MM.1S (cell line): ENCODE measurements around the gene KRTAP1-1.

Source experiments
- DNase-seq: peaks from one replicate; pipeline ENCODE4 v3.0.0-alpha.2; 2015
- H2AFZ ChIP-seq: fragments of 300-600 bp; sonication (generic); 2 replicates; pipeline ENCODE4 v1.6.0; 2016; ENCODE audit warnings: antibody characterized with exemption, low read length
- H3F3A ChIP-seq: fragments of 300-600 bp; sonication (generic); 2 replicates; pipeline ENCODE4 v1.6.1; 2016; ENCODE audit warnings: mild to moderate bottlenecking, antibody characterized with exemption, low read length, moderate library complexity, mixed read lengths; ENCODE audit not compliant: insufficient read depth
- H3K27ac ChIP-seq: fragments of 300-600 bp; sonication (generic); 2 replicates; pipeline ENCODE4 v1.5.1; 2016; ENCODE audit warnings: mild to moderate bottlenecking, low read length
- H3K27me3 ChIP-seq: fragments of 300-600 bp; sonication (generic); replicated peaks from 2 replicates; pipeline ENCODE4 v1.6.0; 2016; ENCODE audit warnings: low read length; ENCODE audit not compliant: insufficient read depth
- H3K36me3 ChIP-seq: fragments of 300-600 bp; sonication (generic); replicated peaks from 2 replicates; pipeline ENCODE4 v1.6.1; 2016; ENCODE audit warnings: mild to moderate bottlenecking, low read length, mixed read lengths; ENCODE audit not compliant: insufficient read depth
- H3K4me1 ChIP-seq: fragments of 300-600 bp; sonication (generic); 2 replicates; pipeline ENCODE4 v1.6.1; 2016; ENCODE audit warnings: low read length, mixed read lengths
- H3K4me2 ChIP-seq: fragments of 300-600 bp; sonication (generic); 2 replicates; pipeline ENCODE4 v1.6.0; 2016; ENCODE audit warnings: low read depth, low read length
- H3K4me3 ChIP-seq: fragments of 300-600 bp; sonication (generic); 2 replicates; pipeline ENCODE4 v1.5.1; 2016; ENCODE audit warnings: low read length, mixed read lengths
- H3K79me2 ChIP-seq: fragments of 300-600 bp; sonication (generic); 2 replicates; pipeline ENCODE4 v1.6.1; 2016; ENCODE audit warnings: mixed run types, low read length, mixed read lengths
- H3K9ac ChIP-seq: fragments of 300-600 bp; sonication (generic); 2 replicates; pipeline ENCODE4 v1.6.1; 2016; ENCODE audit warnings: low read length, mixed read lengths
- H3K9me2 ChIP-seq: fragments of 300-600 bp; sonication (generic); replicated peaks from 2 replicates; pipeline ENCODE4 v1.6.1; 2016; ENCODE audit warnings: mild to moderate bottlenecking, low read length, mixed read lengths; ENCODE audit not compliant: insufficient read depth
- H3K9me3 ChIP-seq: fragments of 300-600 bp; sonication (generic); replicated peaks from 2 replicates; pipeline ENCODE4 v1.6.1; 2016; ENCODE audit warnings: mild to moderate bottlenecking, low read length, mixed read lengths; ENCODE audit not compliant: insufficient read depth
- H4K20me1 ChIP-seq: fragments of 300-600 bp; sonication (generic); 2 replicates; pipeline ENCODE4 v1.6.1; 2016; ENCODE audit warnings: mild to moderate bottlenecking, low read length, moderate library complexity, mixed read lengths; ENCODE audit not compliant: insufficient read depth
- EZH2 ChIP-seq: fragments of 300-600 bp; sonication (generic); optimal IDR thresholded peaks from 2 replicates; pipeline ENCODE3; 2017; ENCODE audit warnings: low read depth, mild to moderate bottlenecking, antibody characterized with exemption, low read length, mixed read lengths
- EZH2phosphoT487 ChIP-seq: fragments of 300-600 bp; sonication (generic); IDR thresholded peaks from 2 replicates; pipeline ENCODE4 v1.6.1; 2018; ENCODE audit warnings: antibody characterized with exemption, low read length
- TF ChIP-seq, protein P1 (sequence below): fragments of 300-600 bp; sonication (generic); IDR thresholded peaks from 2 replicates; pipeline ENCODE4 v1.5.1; 2016; ENCODE audit warnings: antibody characterized with exemption, low read length, mixed read lengths

The KRTAP1-1 gene

GRCh38 chr17:41008811-41009210, 32.4 kb downstream of the KRTAP1-1 start, which contains the start of gene KRTAP3-1:
KRTAP3-1 (minus strand) TSS chr17:41009128; CDS start chr17:41009074, 54 bp downstream.
- H3K4me2 ChIP-seq: no peak within 1 kb of the TSS
- no peak within 1 kb of the TSS for H3K27ac ChIP-seq
- no peaks in the 10 kb centered on the region for H3K36me3 ChIP-seq
- no peak within 1 kb of the TSS for H3K4me3 ChIP-seq
- H2AFZ ChIP-seq: no peak within 1 kb of the TSS
- no peak for TF ChIP-seq EZH2phosphoT487
- TF ChIP-seq EZH2: no peak
- TF ChIP-seq, protein P1, sequence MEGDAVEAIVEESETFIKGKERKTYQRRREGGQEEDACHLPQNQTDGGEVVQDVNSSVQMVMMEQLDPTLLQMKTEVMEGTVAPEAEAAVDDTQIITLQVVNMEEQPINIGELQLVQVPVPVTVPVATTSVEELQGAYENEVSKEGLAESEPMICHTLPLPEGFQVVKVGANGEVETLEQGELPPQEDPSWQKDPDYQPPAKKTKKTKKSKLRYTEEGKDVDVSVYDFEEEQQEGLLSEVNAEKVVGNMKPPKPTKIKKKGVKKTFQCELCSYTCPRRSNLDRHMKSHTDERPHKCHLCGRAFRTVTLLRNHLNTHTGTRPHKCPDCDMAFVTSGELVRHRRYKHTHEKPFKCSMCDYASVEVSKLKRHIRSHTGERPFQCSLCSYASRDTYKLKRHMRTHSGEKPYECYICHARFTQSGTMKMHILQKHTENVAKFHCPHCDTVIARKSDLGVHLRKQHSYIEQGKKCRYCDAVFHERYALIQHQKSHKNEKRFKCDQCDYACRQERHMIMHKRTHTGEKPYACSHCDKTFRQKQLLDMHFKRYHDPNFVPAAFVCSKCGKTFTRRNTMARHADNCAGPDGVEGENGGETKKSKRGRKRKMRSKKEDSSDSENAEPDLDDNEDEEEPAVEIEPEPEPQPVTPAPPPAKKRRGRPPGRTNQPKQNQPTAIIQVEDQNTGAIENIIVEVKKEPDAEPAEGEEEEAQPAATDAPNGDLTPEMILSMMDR: no peak
- H3K4me1 ChIP-seq: no peaks in the 10 kb centered on the region
- H3K9me2 ChIP-seq: no peaks in the 10 kb centered on the region; the same call in 1 of the 2 replicates
- H3K9me3 ChIP-seq: no peaks in the 10 kb centered on the region
- H3K27me3 ChIP-seq: no peaks in the 10 kb centered on the region
- no peaks in the 10 kb centered on the region for H3F3A ChIP-seq
- H3K79me2 ChIP-seq: no peaks in the 10 kb centered on the region
- no peak within 1 kb of the TSS for H3K9ac ChIP-seq
- no peak for DNase-seq
- no peaks in the 10 kb centered on the region for H4K20me1 ChIP-seq

GRCh38 chr17:41004397-41004796, 36.9 kb downstream of the KRTAP1-1 start:
- no peaks in the 10 kb centered on the region for H3K9me3 ChIP-seq
- H3K4me2 ChIP-seq: no peak overlapping the region
- H3K9me2 ChIP-seq: no peaks in the 10 kb centered on the region; the same call in 1 of the 2 replicates
- TF ChIP-seq EZH2phosphoT487 (no peak), EZH2 (no peak)
- TF ChIP-seq, protein P1: no peak
- H4K20me1 ChIP-seq: no peaks in the 10 kb centered on the region
- no peaks in the 10 kb centered on the region for H3K27me3 ChIP-seq
- no peaks in the 10 kb centered on the region for H3K36me3 ChIP-seq
- H2AFZ ChIP-seq: no peak overlapping the region
- no peaks in the 10 kb centered on the region for H3K79me2 ChIP-seq
- H3K27ac ChIP-seq: no peak overlapping the region
- H3K9ac ChIP-seq: no peak overlapping the region
- H3K4me3 ChIP-seq: no peak overlapping the region
- H3F3A ChIP-seq: no peaks in the 10 kb centered on the region
- H3K4me1 ChIP-seq: no peaks in the 10 kb centered on the region
- no peak for DNase-seq

- Histone ChIP-seq H3F3A (no peaks in the 10 kb centered on the region), H3K4me3 (no peak overlapping the region), H2AFZ (no peak overlapping the region), H3K9ac (no peak overlapping the region), H3K27me3 (no peaks in the 10 kb centered on the region), H3K27ac (no peak overlapping the region), H3K4me2 (no peak overlapping the region), H3K9me2 (no peaks in the 10 kb centered on the region; the same call in 1 of the 2 replicates), H3K4me1 (no peaks in the 10 kb centered on the region), H3K9me3 (no peaks in the 10 kb centered on the region), H3K79me2 (no peaks in the 10 kb centered on the region), H4K20me1 (no peaks in the 10 kb centered on the region), H3K36me3 (no peaks in the 10 kb centered on the region)
- no peak for TF ChIP-seq EZH2phosphoT487
- TF ChIP-seq, protein P1: no peak
- no peak for DNase-seq
Observed at GRCh38 chr17:41003926-41004325, 37.3 kb downstream of the KRTAP1-1 start.

DNA sequence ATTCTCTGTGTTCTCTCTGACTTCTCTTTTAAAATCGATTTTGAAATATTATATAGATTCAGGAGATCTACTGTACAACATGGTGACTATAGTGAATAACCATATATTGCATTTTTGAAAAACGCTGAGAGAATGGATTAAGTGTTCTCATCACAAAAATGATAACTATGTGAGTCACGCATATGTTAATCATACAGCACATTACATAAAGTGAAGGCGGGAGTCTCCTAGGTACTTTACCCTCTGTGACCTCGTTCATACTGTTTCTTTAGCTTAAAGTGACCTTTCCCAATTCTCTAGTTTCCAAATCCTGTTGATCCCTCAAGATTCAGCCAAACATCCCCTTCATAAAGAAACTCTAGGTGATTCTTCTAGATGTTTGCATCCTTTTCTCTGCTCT, 38.4 kb downstream of the KRTAP1-1 start:
- Histone ChIP-seq H3K4me2 (no peak overlapping the region), H3K36me3 (no peaks in the 10 kb centered on the region), H3K4me1 (no peaks in the 10 kb centered on the region), H3K27me3 (no peaks in the 10 kb centered on the region), H3F3A (no peaks in the 10 kb centered on the region), H3K9ac (no peak overlapping the region), H3K27ac (no peak overlapping the region), H3K9me2 (no peaks in the 10 kb centered on the region; the same call in 1 of the 2 replicates), H3K9me3 (no peaks in the 10 kb centered on the region), H3K4me3 (no peak overlapping the region), H4K20me1 (no peaks in the 10 kb centered on the region), H2AFZ (no peak overlapping the region), H3K79me2 (no peaks in the 10 kb centered on the region)
- no peak for DNase-seq
- TF ChIP-seq EZH2phosphoT487 (no peak), EZH2 (no peak)
- TF ChIP-seq, protein P1: no peak
